GM11168 (cell line): Measurements from ENCODE around the gene INAVA.

Experiments
- in situ Hi-C: fragments of 300-500 bp; cut with MboI; formaldehyde crosslinking; loops from one replicate; pipeline ENCODE4 v1.12.0; 2022; ENCODE audit warnings: low sequenced_read_pairs; ENCODE audit not compliant: unreplicated experiment

INAVA gene

DNA sequence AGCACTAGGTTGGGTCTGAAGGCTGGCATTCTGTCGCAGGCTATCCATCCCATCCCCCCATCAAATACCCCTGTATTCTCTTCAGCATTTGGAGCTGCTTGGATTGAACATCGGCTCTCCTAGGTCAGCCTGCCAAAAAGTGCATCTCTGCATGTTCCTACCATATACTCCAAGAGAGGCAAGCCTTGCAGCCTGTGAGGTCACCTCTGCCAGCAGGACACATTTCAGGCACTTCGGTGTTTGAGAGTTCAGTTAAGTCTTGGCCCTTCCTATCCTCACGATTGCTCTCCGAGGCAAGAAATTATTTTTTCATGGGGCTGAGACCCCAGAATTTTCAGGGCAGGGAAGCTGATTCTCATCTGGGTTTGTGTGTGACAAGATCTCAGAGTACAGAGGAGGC, 19.3 kb upstream of the INAVA start:
- in situ Hi-C loops = no loop called here

GRCh38 chr1:200877010-200877409, 17.7 kb upstream of the INAVA start:
- in situ Hi-C loops = no loop called here

DNA sequence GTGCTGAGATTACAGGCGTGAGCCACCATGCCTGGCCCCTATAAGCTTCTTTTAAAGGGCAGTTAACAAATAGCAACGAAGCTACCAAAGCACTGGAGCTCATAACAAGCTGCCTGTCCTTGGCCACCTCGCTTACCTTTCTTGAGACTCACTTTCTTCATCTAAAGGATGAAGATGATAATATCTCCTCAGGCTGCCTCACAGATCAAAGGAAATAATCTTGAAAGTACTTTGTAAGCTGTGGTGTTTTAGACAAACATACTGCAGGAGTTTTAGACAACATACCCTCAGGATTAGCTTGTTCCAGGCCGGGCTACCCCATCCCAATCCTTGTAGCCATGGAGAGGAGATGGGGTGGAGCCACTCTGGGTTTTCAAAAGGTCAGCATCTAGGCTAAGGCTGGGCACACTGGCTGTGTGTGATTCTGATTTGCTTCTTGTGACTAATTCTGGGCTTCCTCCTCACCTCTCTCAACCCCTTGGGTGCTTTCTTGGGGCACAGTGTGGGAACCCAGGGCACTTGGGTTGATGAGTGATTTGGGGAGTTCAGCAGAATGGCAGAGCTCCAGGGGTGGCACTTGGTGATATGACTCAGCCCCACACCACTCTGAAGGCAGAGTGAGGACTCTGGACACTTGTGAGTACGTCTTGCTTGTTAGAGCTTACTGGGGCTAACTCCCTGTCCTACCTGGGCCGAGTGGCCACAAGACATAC, 16.7 kb upstream of the INAVA start:
- in situ Hi-C loops = no loop called here

GRCh38 chr1:200880212-200880611, 14.5 kb upstream of the INAVA start:
- in situ Hi-C loops = no loop called here

- in situ Hi-C loops = no loop called here
These were observed 11.6 kb upstream of the INAVA start for GRCh38 chr1:200883118-200883517.

GRCh38 chr1:200885623-200886402, 8.9 kb upstream of the INAVA start:
- in situ Hi-C loops = no loop called here

DNA sequence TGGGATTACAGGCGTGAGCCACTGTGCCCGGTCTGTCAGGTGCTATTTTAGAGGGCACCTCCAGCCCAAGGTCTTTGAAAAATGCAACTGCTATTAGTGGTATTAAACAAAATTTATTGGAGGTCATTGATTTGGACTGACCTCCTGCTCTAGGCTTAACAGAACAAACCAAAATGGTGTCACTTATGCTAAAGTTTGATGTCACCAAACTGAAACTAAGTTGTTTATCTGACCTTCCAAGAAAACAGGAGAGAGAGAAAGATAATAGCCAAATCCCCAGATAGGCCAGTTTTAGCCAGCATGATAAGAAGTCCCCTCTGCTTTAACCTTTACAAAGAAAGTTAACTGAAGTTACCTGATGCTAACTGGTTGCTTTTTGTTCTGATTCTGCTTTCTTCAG, 8.1 kb upstream of the INAVA start:
- in situ Hi-C loops = no loop called here

GRCh38 chr1:200887036-200887435, 7.7 kb upstream of the INAVA start:
- in situ Hi-C loops = no loop called here

DNA sequence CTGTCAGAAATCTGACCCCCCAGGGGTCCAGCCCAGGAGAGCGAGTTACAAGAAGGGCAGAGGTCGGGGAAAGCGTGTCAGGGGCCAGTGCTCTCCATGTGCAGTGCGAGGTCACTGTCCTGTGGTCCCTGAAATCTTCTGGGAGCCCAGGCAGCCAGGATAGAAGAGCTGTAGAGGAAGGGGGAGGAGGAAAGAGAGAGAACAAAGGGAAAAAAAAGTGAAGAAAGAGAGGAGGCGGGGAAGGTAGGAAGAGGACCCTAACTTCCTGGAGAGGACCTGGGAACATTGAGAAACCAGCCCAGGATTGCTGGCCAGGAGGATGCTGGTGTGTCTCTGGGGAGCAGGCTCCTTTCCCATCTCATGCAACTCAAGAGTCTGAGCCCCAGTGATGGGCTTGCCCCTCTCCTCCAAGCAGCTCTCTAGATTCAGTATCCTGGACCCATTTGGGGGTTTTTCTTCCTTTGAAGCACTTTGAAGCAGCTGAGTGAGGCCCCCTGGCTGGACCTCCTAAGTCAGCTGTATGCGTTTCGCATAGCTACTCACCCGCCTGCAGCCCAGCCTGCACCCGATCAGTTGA, 6.8 kb upstream of the INAVA start:
- in situ Hi-C loops = no loop called here

GRCh38 chr1:200888349-200888838, 6.3 kb upstream of the INAVA start:
- in situ Hi-C loops = no loop called here

DNA sequence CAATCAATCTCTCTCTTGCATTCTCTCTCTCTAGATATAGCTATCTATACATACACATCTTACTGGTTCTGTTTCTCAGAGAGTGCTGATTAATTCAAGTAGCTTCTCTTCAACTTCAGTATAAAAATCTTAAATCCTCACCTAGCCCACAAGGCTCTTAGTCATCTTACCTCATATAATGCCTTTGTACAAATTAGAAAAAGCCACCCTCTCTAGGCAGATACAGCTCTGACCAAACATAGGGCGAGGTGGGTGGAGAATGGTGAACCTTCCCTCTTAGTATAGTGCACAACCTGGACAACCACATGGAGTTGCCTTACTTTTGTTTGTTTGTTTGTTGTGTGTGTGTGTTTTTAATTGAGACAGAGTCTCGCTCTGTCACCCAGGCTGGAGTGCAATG, 5.1 kb upstream of the INAVA start:
- in situ Hi-C loops = no loop called here

- in situ Hi-C loops = no loop called here
These were observed 4.7 kb upstream of the INAVA start for GRCh38 chr1:200890027-200890426.

DNA sequence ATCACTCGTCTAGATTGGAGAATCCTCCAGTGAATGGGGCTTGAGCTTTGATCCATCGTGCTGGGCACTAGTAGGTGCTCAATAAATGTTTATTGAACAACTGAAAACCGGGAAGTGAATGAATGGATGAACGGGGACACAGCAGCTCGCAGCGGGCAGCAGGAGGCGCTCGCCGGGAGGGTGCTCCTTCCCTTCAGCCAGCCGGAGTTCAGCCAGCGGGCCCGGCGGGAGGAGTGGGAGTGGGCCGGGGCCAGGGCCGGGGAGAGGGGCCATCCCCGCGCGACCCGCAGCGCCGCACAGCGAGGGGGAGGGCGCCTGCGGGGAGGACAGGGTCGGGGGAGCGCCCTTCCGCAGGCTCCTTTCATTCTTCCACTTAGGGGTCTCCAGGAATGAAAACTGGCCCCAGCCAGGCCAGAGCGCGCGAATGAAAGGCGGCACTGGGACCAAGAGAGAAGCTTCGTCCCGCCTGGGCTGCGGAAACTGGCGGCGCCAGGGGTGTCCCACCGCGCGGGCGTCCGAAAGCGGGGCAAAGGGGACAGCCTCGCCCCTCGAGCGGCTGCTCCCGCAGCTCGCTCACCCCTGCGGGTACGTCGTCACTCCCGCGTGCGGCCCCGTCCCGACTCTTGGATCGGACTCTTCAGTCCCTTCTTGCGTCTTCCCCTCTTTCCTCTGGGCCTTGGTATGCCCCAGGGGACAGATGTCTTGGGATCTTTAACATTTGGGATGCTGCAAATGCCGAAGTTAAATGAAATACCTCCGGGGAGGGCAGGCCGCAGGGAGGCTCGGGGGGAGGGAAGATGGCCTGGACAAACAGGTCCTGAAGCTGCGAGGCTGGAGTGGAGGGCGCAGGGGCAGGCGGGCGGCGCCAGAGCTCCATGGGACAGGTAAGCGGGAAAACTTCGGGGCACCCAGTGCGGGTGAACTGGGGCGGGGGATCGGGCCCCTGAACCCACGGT, 3.6 kb upstream of the INAVA start:
- in situ Hi-C loops = no loop called here

- in situ Hi-C loops = no loop called here
These were observed 2.9 kb upstream of the INAVA start for GRCh38 chr1:200891774-200892157.

GRCh38 chr1:200892546-200892945, 2.2 kb upstream of the INAVA start:
- in situ Hi-C loops = no loop called here

- in situ Hi-C loops = no loop called here
These were observed 1.7 kb upstream of the INAVA start for GRCh38 chr1:200892958-200893357.

DNA sequence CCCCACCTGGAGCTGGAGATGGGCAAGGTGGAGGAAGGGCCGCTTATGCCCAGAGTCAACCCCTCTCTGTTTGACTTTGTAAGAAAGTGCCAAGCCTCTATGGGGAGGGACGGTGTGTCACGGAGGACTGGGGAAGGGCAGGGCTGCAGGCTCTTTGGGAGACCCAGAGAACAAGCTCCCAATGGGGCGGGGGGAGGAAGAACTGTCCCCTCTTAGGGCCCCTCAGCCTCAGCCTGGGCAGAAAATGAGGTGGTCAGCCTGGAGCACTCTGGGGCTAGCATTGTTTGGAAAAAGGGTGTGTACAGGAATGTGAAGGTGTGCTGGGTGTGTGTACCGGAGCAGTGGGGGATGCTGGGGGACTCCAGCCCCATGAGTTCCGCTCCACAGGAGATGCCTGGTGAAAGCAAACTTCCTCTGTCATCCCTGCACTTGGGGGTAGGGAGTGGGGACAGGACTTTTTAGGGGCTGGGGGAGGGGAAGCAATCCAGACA, 1.2 kb upstream of the INAVA start:
- in situ Hi-C loops = no loop called here

GRCh38 chr1:200895443-200895789, 716 bp downstream of the INAVA start:
- in situ Hi-C loops = no loop called here

GRCh38 chr1:200895801-200896530, 1.3 kb downstream of the INAVA start:
- in situ Hi-C loops = no loop called here
